GM12873 (cell line): ENCODE data around the gene RNF141.

Experiments
- TF ChIP-seq, protein P1 (sequence below): IDR thresholded peaks from 2 replicates; pipeline ENCODE4 v1.5.1; 2012; ENCODE audit warnings: low read depth, mild to moderate bottlenecking, moderate library complexity, low read length, control low read depth; ENCODE audit not compliant: insufficient read depth; ENCODE audit errors: missing control alignments

Gene RNF141

DNA sequence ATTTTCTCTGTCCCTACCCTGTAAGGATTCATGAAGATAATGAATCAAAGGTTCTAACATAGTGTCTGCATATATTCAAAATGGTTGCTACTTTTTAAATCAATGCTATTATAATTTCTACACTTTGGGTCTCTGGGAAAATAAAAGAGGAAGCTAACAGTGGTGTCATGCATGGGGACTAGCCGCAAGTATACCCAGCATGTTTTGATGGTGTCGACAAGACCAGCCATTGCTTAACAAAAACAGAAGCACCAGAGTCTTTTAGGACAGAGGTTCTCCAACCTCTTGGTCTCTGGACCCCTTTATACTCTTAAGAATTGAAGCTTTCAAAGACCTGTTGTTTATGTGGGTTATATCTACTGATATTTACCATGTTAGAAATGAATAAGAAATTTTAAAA is 37.8 kb downstream of the RNF141 start:
- TF ChIP-seq, protein P1, sequence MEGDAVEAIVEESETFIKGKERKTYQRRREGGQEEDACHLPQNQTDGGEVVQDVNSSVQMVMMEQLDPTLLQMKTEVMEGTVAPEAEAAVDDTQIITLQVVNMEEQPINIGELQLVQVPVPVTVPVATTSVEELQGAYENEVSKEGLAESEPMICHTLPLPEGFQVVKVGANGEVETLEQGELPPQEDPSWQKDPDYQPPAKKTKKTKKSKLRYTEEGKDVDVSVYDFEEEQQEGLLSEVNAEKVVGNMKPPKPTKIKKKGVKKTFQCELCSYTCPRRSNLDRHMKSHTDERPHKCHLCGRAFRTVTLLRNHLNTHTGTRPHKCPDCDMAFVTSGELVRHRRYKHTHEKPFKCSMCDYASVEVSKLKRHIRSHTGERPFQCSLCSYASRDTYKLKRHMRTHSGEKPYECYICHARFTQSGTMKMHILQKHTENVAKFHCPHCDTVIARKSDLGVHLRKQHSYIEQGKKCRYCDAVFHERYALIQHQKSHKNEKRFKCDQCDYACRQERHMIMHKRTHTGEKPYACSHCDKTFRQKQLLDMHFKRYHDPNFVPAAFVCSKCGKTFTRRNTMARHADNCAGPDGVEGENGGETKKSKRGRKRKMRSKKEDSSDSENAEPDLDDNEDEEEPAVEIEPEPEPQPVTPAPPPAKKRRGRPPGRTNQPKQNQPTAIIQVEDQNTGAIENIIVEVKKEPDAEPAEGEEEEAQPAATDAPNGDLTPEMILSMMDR = no peak

DNA sequence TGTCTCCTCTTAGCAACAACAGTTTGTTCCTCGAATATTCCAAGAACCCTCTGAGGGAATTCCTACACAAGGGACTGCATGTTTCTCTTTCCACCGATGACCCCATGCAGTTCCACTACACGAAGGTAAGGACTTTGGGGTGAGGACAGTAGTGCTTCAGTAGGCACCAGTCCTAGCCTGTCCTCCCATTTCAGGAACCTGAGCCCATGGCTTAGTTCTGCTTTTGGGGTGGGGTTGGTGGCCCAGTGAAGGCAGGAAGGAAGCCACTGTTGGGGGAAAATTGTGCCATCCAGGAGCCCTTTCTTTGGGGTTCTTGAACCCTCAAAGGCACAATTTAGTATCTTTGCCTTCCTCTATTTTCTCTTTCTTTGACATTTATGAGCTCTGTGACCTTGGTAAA is 38.2 kb downstream of the RNF141 start:
- TF ChIP-seq, protein P1 = no peak

DNA sequence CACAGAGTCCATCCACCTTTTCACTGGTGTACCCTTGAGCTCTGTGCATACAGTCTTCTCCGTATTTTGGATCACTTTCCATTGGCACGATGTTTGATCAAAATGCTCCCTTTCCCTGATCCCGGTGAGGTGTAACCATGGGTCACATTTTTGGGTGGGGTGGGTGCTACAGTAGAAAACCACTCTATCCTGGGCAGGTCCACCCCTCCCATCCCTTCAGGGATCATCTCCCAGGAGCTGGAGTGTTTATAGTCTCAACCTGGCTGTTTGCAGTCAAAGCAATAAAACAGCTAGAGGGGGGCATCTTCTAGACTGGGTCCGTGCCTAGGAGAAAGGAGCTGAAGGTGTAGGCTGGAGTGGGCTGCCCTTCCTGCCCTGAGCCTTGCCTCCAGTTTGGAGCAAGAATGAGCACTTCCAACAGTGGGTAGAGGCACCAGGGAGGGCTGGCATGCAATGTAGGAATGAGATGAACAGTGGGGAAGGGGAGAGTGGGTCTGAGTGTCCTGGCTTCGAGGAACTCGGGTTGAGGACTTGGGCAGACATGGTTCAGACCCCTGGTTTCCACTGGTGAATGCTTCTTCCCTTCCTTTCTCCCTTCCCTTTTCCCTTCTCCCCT is 38.8 kb downstream of the RNF141 start:
- TF ChIP-seq, protein P1 = no peak

DNA sequence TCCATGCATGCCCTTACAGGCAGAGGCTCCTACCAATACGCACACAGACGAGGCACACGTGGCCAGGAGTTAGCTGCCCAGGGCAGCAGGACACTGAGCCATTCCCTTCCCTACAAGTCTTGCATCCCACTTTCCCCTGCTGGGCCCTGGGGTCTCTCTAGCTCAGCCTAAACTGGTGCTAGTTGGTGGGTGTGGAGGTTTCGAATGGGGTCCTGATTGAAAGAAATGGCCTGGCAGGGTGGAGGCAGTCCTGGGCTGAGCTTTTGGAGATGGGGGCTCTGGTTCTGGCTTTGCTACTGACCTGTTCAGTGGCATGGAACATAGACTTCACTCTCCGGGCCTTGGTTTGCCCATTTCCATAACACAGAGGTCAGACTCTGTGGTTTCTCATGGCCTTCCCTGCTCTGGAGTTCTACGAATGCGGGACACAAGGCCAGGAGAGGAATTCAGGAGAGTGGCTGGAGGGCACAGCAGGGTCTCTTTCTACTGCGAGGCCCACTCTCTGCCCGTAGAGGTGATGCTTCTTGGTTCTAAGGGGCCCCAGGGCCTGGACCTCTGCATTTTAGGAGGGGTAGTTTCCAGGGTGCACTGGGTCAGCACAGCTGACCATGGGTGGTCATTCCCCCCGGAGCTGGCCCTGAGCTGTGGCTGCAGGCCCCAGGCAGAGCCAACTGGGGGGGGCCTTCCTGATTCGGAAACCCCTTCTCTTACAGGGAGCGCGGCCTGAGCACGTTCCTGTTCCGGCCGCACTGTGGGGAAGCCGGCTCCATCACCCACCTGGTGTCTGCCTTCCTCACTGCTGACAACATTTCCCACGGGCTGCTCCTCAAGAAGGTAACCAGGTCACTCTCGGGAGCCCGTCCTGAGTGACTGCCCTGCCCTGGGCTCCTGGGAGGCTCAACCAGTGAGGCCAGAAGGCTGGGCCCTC is 40.0 kb downstream of the RNF141 start:
- TF ChIP-seq, protein P1 = no peak

DNA sequence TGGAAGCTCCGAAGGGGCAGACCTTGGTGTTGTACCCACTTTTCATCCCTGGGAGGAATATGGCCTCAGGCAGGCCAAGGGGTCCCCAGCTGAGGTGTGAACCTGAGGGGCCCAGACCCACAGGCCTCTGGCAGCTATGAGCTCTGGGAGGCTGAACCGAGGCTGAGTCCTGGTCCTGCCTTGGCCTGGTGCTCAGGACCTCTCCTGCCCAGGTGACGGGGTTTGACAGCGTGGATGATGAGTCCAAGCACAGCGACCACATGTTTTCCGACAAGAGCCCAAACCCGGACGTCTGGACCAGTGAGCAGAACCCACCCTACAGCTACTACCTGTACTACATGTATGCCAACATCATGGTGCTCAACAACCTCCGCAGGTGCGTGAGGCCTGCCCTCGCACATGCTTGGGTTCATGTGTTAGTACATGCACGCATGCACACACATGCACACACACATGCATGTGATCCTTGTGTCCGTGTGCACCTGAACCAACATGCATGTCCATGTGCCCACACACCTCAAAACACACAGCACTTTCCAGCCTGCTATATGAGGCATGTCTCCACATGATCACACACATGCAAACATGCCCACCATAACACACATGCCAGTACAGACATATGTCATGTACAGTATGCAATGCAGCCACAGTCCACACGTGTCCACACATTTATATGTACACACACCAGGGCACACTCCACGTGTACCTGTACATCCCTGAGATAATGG is 40.9 kb downstream of the RNF141 start:
- TF ChIP-seq, protein P1 = no peak

DNA sequence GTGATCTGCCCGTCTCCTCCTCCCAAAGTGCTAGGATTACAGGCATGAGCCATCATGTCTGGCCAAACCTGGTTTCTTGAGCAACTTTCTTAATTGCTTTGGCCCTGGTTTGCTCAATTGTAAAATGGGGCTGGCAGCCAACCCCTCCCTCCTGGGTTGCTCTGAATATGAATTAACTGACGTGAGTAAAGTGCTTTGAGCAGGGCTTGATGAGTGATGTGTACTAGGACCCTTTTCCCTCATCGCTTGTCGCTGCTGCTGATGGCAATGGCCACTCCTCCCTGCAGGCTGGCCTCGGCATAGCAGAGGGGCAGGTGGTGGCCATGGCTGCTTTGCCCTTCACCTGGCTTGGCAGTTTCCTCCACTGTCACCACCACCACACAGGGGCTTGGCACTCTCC is 41.5 kb downstream of the RNF141 start:
- TF ChIP-seq, protein P1 = no peak
